Muscle layer of colon (tissue), 2 donors: ENCODE data around the gene MCF2L.
"Not testable (repeated sequence)": the region's sequence is repeated elsewhere in the genome, so short reads cannot be mapped to it uniquely, and the experiment has no call there.

Experiments
- H3K27ac ChIP-seq: one replicate; pipeline ENCODE4 v1.7.0; 2013; ENCODE audit warnings: low read depth, mild to moderate bottlenecking, low read length, moderate library complexity
- H3K27me3 ChIP-seq, 2 donors: one replicate each; pipeline ENCODE4 v1.7.0; 2013; ENCODE audit warnings: low read length in 2 of 2, mild to moderate bottlenecking in 2 of 2; ENCODE audit not compliant: insufficient read depth in 2 of 2, control insufficient read depth in 1 of 2
- H3K36me3 ChIP-seq: one replicate; pipeline ENCODE4 v1.7.0; 2013; ENCODE audit warnings: mild to moderate bottlenecking, low read length; ENCODE audit not compliant: insufficient read depth
- H3K4me1 ChIP-seq: one replicate; pipeline ENCODE4 v1.7.0; 2013; ENCODE audit warnings: mild to moderate bottlenecking, low read length; ENCODE audit not compliant: insufficient read depth
- H3K4me3 ChIP-seq, 2 donors: one replicate each; pipeline ENCODE4 v1.7.0; 2013; ENCODE audit warnings: low read length in 2 of 2, low read depth in 1 of 2, mild to moderate bottlenecking in 1 of 2, moderate library complexity in 1 of 2
- H3K9ac ChIP-seq: one replicate; pipeline ENCODE4 v1.7.0; 2013; ENCODE audit warnings: low read length
- H3K9me3 ChIP-seq: one replicate; pipeline ENCODE4 v1.7.0; 2013; ENCODE audit warnings: mild to moderate bottlenecking, low read length
- donor health status: abdominal sarcoma.
- donor health status: Adenocarcinoma of cecum.

The MCF2L gene

GRCh38 chr13:113106711-113107351 lies 137.8 kb downstream of the MCF2L start:
- Histone ChIP-seq H3K9ac (no peak overlapping the region), H3K27me3 (peaks cover 6 to 31% of the 10 kb centered on the region in 2 donors), H3K4me3 (no peak overlapping the region), H3K27ac (no peak overlapping the region), H3K9me3 (no peaks in the 10 kb centered on the region), H3K4me1 (no peaks in the 10 kb centered on the region), H3K36me3 (no peaks in the 10 kb centered on the region)

- peaks cover 6 to 31% of the 10 kb centered on the region in 2 donors for H3K27me3 ChIP-seq
- not testable (repeated sequence) for H3K36me3 ChIP-seq, H3K9ac ChIP-seq, H3K4me1 ChIP-seq, H3K4me3 ChIP-seq, H3K27ac ChIP-seq, H3K9me3 ChIP-seq
Measured at GRCh38 chr13:113108521-113108920, 139.5 kb downstream of the MCF2L start.

GRCh38 chr13:113109151-113110047 lies 140.4 kb downstream of the MCF2L start:
- H3K4me1 ChIP-seq = no peaks in the 10 kb centered on the region
- no peaks in the 10 kb centered on the region for H3K9me3 ChIP-seq
- no peak overlapping the region for H3K4me3 ChIP-seq
- H3K27ac ChIP-seq = no peak overlapping the region
- no peak overlapping the region for H3K9ac ChIP-seq
- H3K36me3 ChIP-seq = no peaks in the 10 kb centered on the region
- H3K27me3 ChIP-seq = peaks cover 6 to 25% of the 10 kb centered on the region in 2 donors

GRCh38 chr13:113110048-113110851 lies 141.2 kb downstream of the MCF2L start:
- no peak overlapping the region for H3K4me3 ChIP-seq
- H3K36me3 ChIP-seq = no peaks in the 10 kb centered on the region
- no peak overlapping the region for H3K27ac ChIP-seq
- H3K27me3 ChIP-seq = peaks cover 6 to 25% of the 10 kb centered on the region in 2 donors
- no peak overlapping the region for H3K9ac ChIP-seq
- no peaks in the 10 kb centered on the region for H3K9me3 ChIP-seq
- H3K4me1 ChIP-seq = no peaks in the 10 kb centered on the region

GRCh38 chr13:113110852-113111315 lies 141.9 kb downstream of the MCF2L start:
- Histone ChIP-seq H3K36me3 (no peaks in the 10 kb centered on the region), H3K4me3 (no peak overlapping the region), H3K27ac (no peak overlapping the region), H3K27me3 (peaks cover 6 to 22% of the 10 kb centered on the region in 2 donors), H3K9ac (no peak overlapping the region), H3K9me3 (no peaks in the 10 kb centered on the region), H3K4me1 (no peaks in the 10 kb centered on the region)

- H3K9ac ChIP-seq, H3K36me3 ChIP-seq, H3K27ac ChIP-seq, H3K4me3 ChIP-seq, H3K4me1 ChIP-seq, H3K9me3 ChIP-seq: not testable (repeated sequence)
- H3K27me3 ChIP-seq = peaks cover 6 to 22% of the 10 kb centered on the region in 2 donors
Measured at GRCh38 chr13:113111821-113112220, 142.8 kb downstream of the MCF2L start.

- H3K36me3 ChIP-seq, H3K27ac ChIP-seq, H3K4me1 ChIP-seq, H3K9ac ChIP-seq, H3K9me3 ChIP-seq, H3K4me3 ChIP-seq: not testable (repeated sequence)
- peaks cover 6 to 22% of the 10 kb centered on the region in 2 donors for H3K27me3 ChIP-seq
Measured at GRCh38 chr13:113112475-113112874, 143.5 kb downstream of the MCF2L start.

GRCh38 chr13:113112893-113113845 lies 144.2 kb downstream of the MCF2L start:
- no peaks in the 10 kb centered on the region for H3K4me1 ChIP-seq
- H3K27ac ChIP-seq = no peak overlapping the region
- no peak overlapping the region for H3K9ac ChIP-seq
- no peak overlapping the region for H3K4me3 ChIP-seq
- H3K27me3 ChIP-seq = peaks cover 6 to 22% of the 10 kb centered on the region in 2 donors
- H3K9me3 ChIP-seq = no peaks in the 10 kb centered on the region
- H3K36me3 ChIP-seq = no peaks in the 10 kb centered on the region

GRCh38 chr13:113113846-113114271 lies 144.8 kb downstream of the MCF2L start:
- H3K9ac ChIP-seq = no peak overlapping the region
- peaks cover 6 to 22% of the 10 kb centered on the region in 2 donors for H3K27me3 ChIP-seq
- no peaks in the 10 kb centered on the region for H3K4me1 ChIP-seq
- no peaks in the 10 kb centered on the region for H3K9me3 ChIP-seq
- no peak overlapping the region for H3K27ac ChIP-seq
- no peak overlapping the region for H3K4me3 ChIP-seq
- no peaks in the 10 kb centered on the region for H3K36me3 ChIP-seq

- Histone ChIP-seq H3K9ac (no peak overlapping the region), H3K27me3 (peaks cover 6 to 14% of the 10 kb centered on the region in 2 donors), H3K4me3 (no peak overlapping the region), H3K27ac (no peak overlapping the region), H3K9me3 (no peaks in the 10 kb centered on the region), H3K4me1 (no peaks in the 10 kb centered on the region), H3K36me3 (no peaks in the 10 kb centered on the region)
Measured at GRCh38 chr13:113114511-113115362, 145.7 kb downstream of the MCF2L start.
